HCT116 (cell line): ENCODE results near the gene VANGL2.

Experiments
- ATF3 ChIP-seq: IDR thresholded peaks from 2 replicates; pipeline ENCODE4 v1.6.1; 2012
- CTCF ChIP-seq, 3 experiments: fragments of 200-600 bp in 1 of 3; sonication (generic) in 1 of 3; IDR thresholded peaks in 2 of 3; conservative IDR thresholded peaks in 1 of 3; 2 replicates each; pipeline ENCODE4 v1.5.1; 2012 to 2017; ENCODE audit warnings: low read depth in 2 of 3, low read length in 2 of 3, antibody characterized with exemption in 1 of 3, borderline replicate concordance in 1 of 3, control low read depth in 1 of 3, mild to moderate bottlenecking in 1 of 3, mixed read lengths in 1 of 3, mixed run types in 1 of 3, moderate library complexity in 1 of 3; ENCODE audit not compliant: insufficient read depth in 1 of 3
- EZH2 ChIP-seq: fragments of 200-600 bp; sonication (generic); IDR thresholded peaks from 2 replicates; pipeline ENCODE4 v1.6.1; 2017; ENCODE audit warnings: antibody characterized with exemption, mixed run types
- FOSL1 ChIP-seq: IDR thresholded peaks from 2 replicates; pipeline ENCODE4 v1.6.1; 2012; ENCODE audit warnings: low read depth
- JUND ChIP-seq: IDR thresholded peaks from 2 replicates; pipeline ENCODE4 v1.6.1; 2012
- POLR2A ChIP-seq: IDR thresholded peaks from 2 replicates; pipeline ENCODE4 v1.7.0; 2011; ENCODE audit warnings: borderline replicate concordance; ENCODE audit not compliant: insufficient read depth, insufficient read length; ENCODE audit errors: extremely low read depth
- POLR2AphosphoS5 ChIP-seq: IDR thresholded peaks from 2 replicates; pipeline ENCODE4 v1.6.1; 2011; ENCODE audit warnings: mild to moderate bottlenecking, low read depth, low read length, moderate library complexity
- SP1 ChIP-seq: IDR thresholded peaks from 2 replicates; pipeline ENCODE4 v1.6.1; 2012; ENCODE audit warnings: low read depth
- TCF7L2 ChIP-seq: IDR thresholded peaks from 2 replicates; pipeline ENCODE4 v1.7.0; 2011; ENCODE audit warnings: borderline replicate concordance, inconsistent platforms; ENCODE audit not compliant: insufficient read depth, insufficient read length; ENCODE audit errors: extremely low read depth
- ZNF274 ChIP-seq: fragments of 200-500 bp; sonication (Bioruptor generic); IDR thresholded peaks from 2 replicates; pipeline ENCODE4 v1.6.1; 2014; ENCODE audit warnings: mild to moderate bottlenecking, low read depth, low read length, inconsistent platforms

GRCh38 chr1:160399544-160400222, 681 bp upstream of the VANGL2 start:
- TF ChIP-seq POLR2AphosphoS5 = no peak
- TF ChIP-seq CTCF (IDR thresholded peaks at IDR 0.05 in 2 of 3, conservative IDR thresholded peaks at IDR 0.05 in 1 of 3; ENCODE audit: borderline replicate concordance in 1 of 3, insufficient read depth in 1 of 3, low read depth in 2 of 3, low read length in 2 of 3) = no peak
- TF ChIP-seq POLR2A = no peak
- TF ChIP-seq EZH2 = no peak
- TF ChIP-seq JUND = no peak
- no peak for TF ChIP-seq ZNF274
- no peak for TF ChIP-seq TCF7L2
- no peak for TF ChIP-seq FOSL1
- no peak for TF ChIP-seq SP1
- TF ChIP-seq ATF3 = no peak
